Neural cell (in vitro differentiated cells): ENCODE data around the gene STEAP2.

Experiments used
- EP300 ChIP-seq: fragments of 450-650 bp; conservative IDR thresholded peaks from 2 replicates; pipeline ENCODE4 v1.6.1; 2014; ENCODE audit warnings: antibody characterized with exemption, mild to moderate bottlenecking, moderate library complexity; ENCODE audit not compliant: poor library complexity, severe bottlenecking
- EZH2 ChIP-seq: fragments of 200-600, 300-800 bp; shearing (Covaris generic), sonication (generic); IDR thresholded peaks from 2 replicates; pipeline ENCODE4 v1.6.1; 2014; ENCODE audit warnings: antibody characterized with exemption, low read length, borderline replicate concordance, mild to moderate bottlenecking; ENCODE audit not compliant: insufficient read depth, poor library complexity, severe bottlenecking
- MXI1 ChIP-seq: fragments of 450-650 bp; conservative IDR thresholded peaks from 2 replicates; pipeline ENCODE4 v1.6.1; 2014; ENCODE audit warnings: antibody characterized with exemption, mild to moderate bottlenecking; ENCODE audit not compliant: poor library complexity, severe bottlenecking
- POLR2AphosphoS5 ChIP-seq: IDR thresholded peaks from 2 replicates; pipeline ENCODE4 v1.6.1; 2012
- RAD21 ChIP-seq: fragments of 450-650 bp; conservative IDR thresholded peaks from 2 replicates; pipeline ENCODE4 v1.6.1; 2014; ENCODE audit warnings: antibody characterized with exemption, mild to moderate bottlenecking, moderate library complexity
- REST ChIP-seq: IDR thresholded peaks from 2 replicates; pipeline ENCODE4 v1.6.1; 2012; ENCODE audit warnings: borderline replicate concordance
- SMC3 ChIP-seq: fragments of 450-650 bp; conservative IDR thresholded peaks from 2 replicates; pipeline ENCODE4 v1.6.1; 2014; ENCODE audit warnings: antibody characterized with exemption, mild to moderate bottlenecking, moderate library complexity; ENCODE audit not compliant: poor library complexity
- TF ChIP-seq, protein P1 (sequence below): fragments of 450-650 bp; IDR thresholded peaks from 2 replicates; pipeline ENCODE4 v1.5.1; 2014; ENCODE audit warnings: antibody characterized with exemption, mild to moderate bottlenecking, moderate library complexity; ENCODE audit not compliant: poor library complexity, severe bottlenecking

GRCh38 chr7:90270431-90271178 lies 59.1 kb downstream of the STEAP2 start:
- TF ChIP-seq, protein P1, sequence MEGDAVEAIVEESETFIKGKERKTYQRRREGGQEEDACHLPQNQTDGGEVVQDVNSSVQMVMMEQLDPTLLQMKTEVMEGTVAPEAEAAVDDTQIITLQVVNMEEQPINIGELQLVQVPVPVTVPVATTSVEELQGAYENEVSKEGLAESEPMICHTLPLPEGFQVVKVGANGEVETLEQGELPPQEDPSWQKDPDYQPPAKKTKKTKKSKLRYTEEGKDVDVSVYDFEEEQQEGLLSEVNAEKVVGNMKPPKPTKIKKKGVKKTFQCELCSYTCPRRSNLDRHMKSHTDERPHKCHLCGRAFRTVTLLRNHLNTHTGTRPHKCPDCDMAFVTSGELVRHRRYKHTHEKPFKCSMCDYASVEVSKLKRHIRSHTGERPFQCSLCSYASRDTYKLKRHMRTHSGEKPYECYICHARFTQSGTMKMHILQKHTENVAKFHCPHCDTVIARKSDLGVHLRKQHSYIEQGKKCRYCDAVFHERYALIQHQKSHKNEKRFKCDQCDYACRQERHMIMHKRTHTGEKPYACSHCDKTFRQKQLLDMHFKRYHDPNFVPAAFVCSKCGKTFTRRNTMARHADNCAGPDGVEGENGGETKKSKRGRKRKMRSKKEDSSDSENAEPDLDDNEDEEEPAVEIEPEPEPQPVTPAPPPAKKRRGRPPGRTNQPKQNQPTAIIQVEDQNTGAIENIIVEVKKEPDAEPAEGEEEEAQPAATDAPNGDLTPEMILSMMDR, result no peak
- TF ChIP-seq RAD21, result no peak
- no peak for TF ChIP-seq POLR2AphosphoS5
- no peak for TF ChIP-seq EZH2
- TF ChIP-seq MXI1, result no peak
- TF ChIP-seq SMC3, result no peak
- no peak for TF ChIP-seq EP300
- TF ChIP-seq REST, result no peak
